Adrenal gland (tissue), 12 donors: ENCODE data around the gene KRTAP6-2. TPM values are rescaled to one million over a fixed set of nuclear protein-coding genes. Genes with fewer than 3 reads are reported as not detected.

Source experiments
- DNase-seq, 7 donors: peaks; one replicate each; pipeline ENCODE4 v3.0.0-alpha.2; 2019 to 2020
- H3K27ac ChIP-seq, 5 donors: fragments of 200-600 bp; sonication (generic) in 4 of 5; 1 replicate in 3 of 5; 2 replicates in 2 of 5; pipeline versions ENCODE4 v1.5.1 to v1.8.0; 2016 to 2020; ENCODE audit warnings: mild to moderate bottlenecking in 1 of 5
- H3K27me3 ChIP-seq: fragments of 200-600 bp; 2 replicates; pipeline ENCODE4 v1.8.0; 2021
- H3K36me3 ChIP-seq, 2 donors: fragments of 200-600 bp; replicated peaks in 1 of 2; 1 replicate in 1 of 2; 2 replicates in 1 of 2; pipeline versions ENCODE4 v1.5.1 to v1.8.0; 2018 to 2022
- H3K4me1 ChIP-seq, 2 donors: fragments of 200-600 bp; replicated peaks in 1 of 2; 1 replicate in 1 of 2; 2 replicates in 1 of 2; pipeline versions ENCODE4 v1.5.1 to v1.8.0; 2018 to 2021
- H3K4me3 ChIP-seq, 4 donors: fragments of 200-600 bp; sonication (generic) in 3 of 4; one replicate each; pipeline ENCODE4 v1.5.1; 2016 to 2018
- H3K9me3 ChIP-seq, 3 donors: fragments of 200-600 bp; sonication (generic) in 1 of 3; replicated peaks in 1 of 3; 1 replicate in 2 of 3; 2 replicates in 1 of 3; pipeline versions ENCODE4 v1.5.1 to v1.8.0; 2016 to 2021
- CTCF ChIP-seq, 6 experiments: fragments of 450-650 bp in 4 of 6; fragments of 200-600 bp in 2 of 6; sonication (generic) in 1 of 6; IDR thresholded peaks; 1 replicate in 5 of 6; 2 replicates in 1 of 6; pipeline versions ENCODE4 v1.5.1 to v1.8.0; 2016 to 2021; ENCODE audit warnings: antibody characterized with exemption in 6 of 6, mild to moderate bottlenecking in 2 of 6, moderate library complexity in 1 of 6
- POLR2A ChIP-seq, 2 donors: fragments of 450-650 bp; IDR thresholded peaks; one replicate each; pipeline ENCODE4 v1.6.1; 2017; ENCODE audit warnings: antibody characterized with exemption in 2 of 2, mild to moderate bottlenecking in 2 of 2, moderate library complexity in 1 of 2
- WGBS, 4 donors: extraction: QIAGEN DNeasy Blood & Tissue Kit in 2 of 4; methylation state at CpG; one replicate each; pipeline versions ENCODE4 v1.1.5 to v1.1.7; 2013 to 2017; 5-methylcytosine and 5-hydroxymethylcytosine counted together
- intact Hi-C, 2 donors: fragments of 100-400 bp; cut with DNase I; formaldehyde crosslinking; loops; one replicate each; pipeline versions ENCODE4 v1.14.1 to v1.15.0; 2022 to 2023
- polyA plus RNA-seq, 3 donors: library from polyadenylated mRNA; stranded (reverse); fragments of 200-250 nt in 2 of 3; fragments of 350-450 nt in 1 of 3; fragmentation: Illumina TruSeq in 1 of 3; extraction: RNeasy Lipid Tissue Mini Kit (QIAGEN cat#74804) in 1 of 3; gene quantifications; one replicate each; pipeline ENCODE4 v1.2.3, GENCODE V29; 2013 to 2014
- small RNA-seq, 2 donors: library from RNA; depleted of rRNA; stranded (forward); fragments of <200 nt; gene quantifications; one replicate each; pipeline ENCODE3, GENCODE V24; 2016
- total RNA-seq, 9 donors: library from RNA; depleted of rRNA in 4 of 9; stranded (reverse); fragments of >200 nt in 4 of 9; fragments of 120-200 nt in 1 of 9; fragmentation: NEBNext Ultra II Directional in 1 of 9; extraction: Animal tissue kit (Norgen Biotek cat#: 25700) in 1 of 9; gene quantifications; one replicate each; pipeline versions ENCODE4 v1.1.0 to v1.2.4, GENCODE V29; 2013 to 2023
- donor health status: healthy with polysubstance abuse.
- donor health status: Bipolar disorder and iron deficiency.
- donor health status: DM: yes; HTN: yes; CAD: no.
- donor health status: DM: no; HTN: no; CAD: no.
- donor health status: DM: no; HTN: no; CAD: no.
- donor health status: DM: yes; HTN: yes; CAD: no.

KRTAP6-2 gene
- total and polyA plus RNA-seq, 12 donors = not detected

GRCh38 chr21:30552782-30553181 is 45.9 kb downstream of the KRTAP6-2 start:
- no peaks in the 10 kb centered on the region for H3K27me3 ChIP-seq
- peaks cover 0 to 4% (median 0%) of the 10 kb centered on the region in 3 donors for H3K9me3 ChIP-seq
- intact Hi-C loops = no loop called here
- H3K4me3 ChIP-seq = no peak overlapping the region
- H3K27ac ChIP-seq = no peak overlapping the region
- no peaks in the 10 kb centered on the region for H3K4me1 ChIP-seq
- no peak for DNase-seq
- TF ChIP-seq POLR2A (IDR thresholded peaks at IDR 0.05) (no peak), CTCF (IDR thresholded peaks at IDR 0.05) (no peak)
- H3K36me3 ChIP-seq = no peaks in the 10 kb centered on the region
- WGBS, 4 donors = 43 to 82% (median 61%) methylated on average over 1 of the region's 1 CpG

Small RNA genes within 50 kb of the gene (small RNA-seq; reads per million reads assigned to genes)
- 0 reads per million in 2 donors for gene KRTAP20-1
- gene KRTAP20-3 = 0 reads per million in 2 donors
- gene KRTAP20-4 = 0 reads per million in 2 donors
- gene KRTAP22-1 = 0 reads per million in 2 donors
- 0 reads per million in 2 donors for gene KRTAP22-2

Other genes starting within 250 kb of the KRTAP6-2 start
- gene KRTAP13-2, start 226.6 kb downstream of the KRTAP6-2 start, total RNA-seq = under 1 TPM in 1 of 9 donors, not detected in 8; 0.41 TPM
- gene KRTAP13-2, start 226.6 kb downstream of the KRTAP6-2 start, polyA plus RNA-seq = not detected
- gene KRTAP13-1, start 202.9 kb downstream of the KRTAP6-2 start, total RNA-seq = not detected
- gene KRTAP13-1, start 202.9 kb downstream of the KRTAP6-2 start, polyA plus RNA-seq = not detected
- not detected for gene KRTAP13-3, start 173.0 kb downstream of the KRTAP6-2 start, total RNA-seq
- gene KRTAP13-3, start 173.0 kb downstream of the KRTAP6-2 start, polyA plus RNA-seq = not detected
- not detected for gene KRTAP13-4, start 168.7 kb downstream of the KRTAP6-2 start, total RNA-seq
- gene KRTAP13-4, start 168.7 kb downstream of the KRTAP6-2 start, polyA plus RNA-seq = not detected
- gene KRTAP15-1, start 158.6 kb downstream of the KRTAP6-2 start, total RNA-seq = not detected
- not detected for gene KRTAP15-1, start 158.6 kb downstream of the KRTAP6-2 start, polyA plus RNA-seq
- gene KRTAP19-1, start 118.5 kb downstream of the KRTAP6-2 start, total RNA-seq = not detected
- not detected for gene KRTAP19-1, start 118.5 kb downstream of the KRTAP6-2 start, polyA plus RNA-seq
- gene KRTAP19-2, start 111.5 kb downstream of the KRTAP6-2 start, total RNA-seq = not detected
- gene KRTAP19-2, start 111.5 kb downstream of the KRTAP6-2 start, polyA plus RNA-seq = not detected
- gene KRTAP19-3, start 106.9 kb downstream of the KRTAP6-2 start, total RNA-seq = not detected
- not detected for gene KRTAP19-3, start 106.9 kb downstream of the KRTAP6-2 start, polyA plus RNA-seq
- gene KRTAP19-4, start 101.7 kb downstream of the KRTAP6-2 start, total RNA-seq = not detected
- gene KRTAP19-4, start 101.7 kb downstream of the KRTAP6-2 start, polyA plus RNA-seq = not detected
- gene KRTAP19-5, start 96.8 kb downstream of the KRTAP6-2 start, total RNA-seq = not detected
- not detected for gene KRTAP19-5, start 96.8 kb downstream of the KRTAP6-2 start, polyA plus RNA-seq
- not detected for gene KRTAP19-6, start 57.0 kb downstream of the KRTAP6-2 start, total RNA-seq
- gene KRTAP19-6, start 57.0 kb downstream of the KRTAP6-2 start, polyA plus RNA-seq = not detected
- not detected for gene KRTAP19-7, start 37.6 kb downstream of the KRTAP6-2 start, total RNA-seq
- gene KRTAP19-7, start 37.6 kb downstream of the KRTAP6-2 start, polyA plus RNA-seq = not detected
- gene KRTAP22-2, start 8.5 kb downstream of the KRTAP6-2 start, total RNA-seq = not detected
- gene KRTAP22-2, start 8.5 kb downstream of the KRTAP6-2 start, polyA plus RNA-seq = not detected
- gene KRTAP6-3, start 6.5 kb downstream of the KRTAP6-2 start, total RNA-seq = not detected
- not detected for gene KRTAP6-3, start 6.5 kb downstream of the KRTAP6-2 start, polyA plus RNA-seq
- not detected for gene KRTAP22-1, start 2.2 kb upstream of the KRTAP6-2 start, total RNA-seq
- not detected for gene KRTAP22-1, start 2.2 kb upstream of the KRTAP6-2 start, polyA plus RNA-seq
- not detected for gene KRTAP6-1, start 15.0 kb upstream of the KRTAP6-2 start, total RNA-seq
- gene KRTAP6-1, start 15.0 kb upstream of the KRTAP6-2 start, polyA plus RNA-seq = not detected
- gene KRTAP20-1, start 17.5 kb upstream of the KRTAP6-2 start, total RNA-seq = not detected
- gene KRTAP20-1, start 17.5 kb upstream of the KRTAP6-2 start, polyA plus RNA-seq = not detected
- not detected for gene KRTAP20-4, start 21.7 kb upstream of the KRTAP6-2 start, total RNA-seq
- not detected for gene KRTAP20-4, start 21.7 kb upstream of the KRTAP6-2 start, polyA plus RNA-seq
- gene KRTAP20-2, start 36.3 kb upstream of the KRTAP6-2 start, total RNA-seq = not detected
- gene KRTAP20-2, start 36.3 kb upstream of the KRTAP6-2 start, polyA plus RNA-seq = not detected
- not detected for gene KRTAP20-3, start 44.0 kb upstream of the KRTAP6-2 start, total RNA-seq
- gene KRTAP20-3, start 44.0 kb upstream of the KRTAP6-2 start, polyA plus RNA-seq = not detected
- gene KRTAP21-3, start 119.9 kb upstream of the KRTAP6-2 start, total RNA-seq = not detected
- gene KRTAP21-3, start 119.9 kb upstream of the KRTAP6-2 start, polyA plus RNA-seq = not detected
- not detected for gene KRTAP21-2, start 148.4 kb upstream of the KRTAP6-2 start, total RNA-seq
- not detected for gene KRTAP21-2, start 148.4 kb upstream of the KRTAP6-2 start, polyA plus RNA-seq
- not detected for gene KRTAP21-1, start 156.5 kb upstream of the KRTAP6-2 start, total RNA-seq
- not detected for gene KRTAP21-1, start 156.5 kb upstream of the KRTAP6-2 start, polyA plus RNA-seq
- not detected for gene KRTAP8-1, start 214.4 kb upstream of the KRTAP6-2 start, total RNA-seq
- gene KRTAP8-1, start 214.4 kb upstream of the KRTAP6-2 start, polyA plus RNA-seq = not detected
- not detected for gene KRTAP7-1, start 230.9 kb upstream of the KRTAP6-2 start, total RNA-seq
- gene KRTAP7-1, start 230.9 kb upstream of the KRTAP6-2 start, polyA plus RNA-seq = not detected